BE2C (cell line): ENCODE measurements around the gene POU6F2.

Source experiments
- DNase-seq: peaks from one replicate; pipeline ENCODE4 v3.0.0-alpha.2; 2020
- H3K27me3 ChIP-seq: fragments of 250-450 bp; sonication (Bioruptor Pico); 2 replicates; pipeline ENCODE4 v1.5.1; 2020; ENCODE audit warnings: mild to moderate bottlenecking
- H3K36me3 ChIP-seq: fragments of 250-450 bp; sonication (Bioruptor Pico); 2 replicates; pipeline ENCODE4 v1.5.1; 2020; ENCODE audit warnings: mild to moderate bottlenecking
- H3K4me1 ChIP-seq: fragments of 250-450 bp; sonication (Bioruptor Pico); 2 replicates; pipeline ENCODE4 v1.5.1; 2020
- H3K4me3 ChIP-seq: 2 replicates; pipeline ENCODE4 v1.5.1; 2011; ENCODE audit warnings: low read depth, low read length
- H3K9me3 ChIP-seq: fragments of 250-450 bp; sonication (Bioruptor Pico); 2 replicates; pipeline ENCODE4 v1.5.1; 2020
- TF ChIP-seq, protein P1 (sequence below): IDR thresholded peaks from 2 replicates; pipeline ENCODE4 v1.5.1; 2012; ENCODE audit warnings: mild to moderate bottlenecking, low read depth, low read length

The POU6F2 gene

DNA sequence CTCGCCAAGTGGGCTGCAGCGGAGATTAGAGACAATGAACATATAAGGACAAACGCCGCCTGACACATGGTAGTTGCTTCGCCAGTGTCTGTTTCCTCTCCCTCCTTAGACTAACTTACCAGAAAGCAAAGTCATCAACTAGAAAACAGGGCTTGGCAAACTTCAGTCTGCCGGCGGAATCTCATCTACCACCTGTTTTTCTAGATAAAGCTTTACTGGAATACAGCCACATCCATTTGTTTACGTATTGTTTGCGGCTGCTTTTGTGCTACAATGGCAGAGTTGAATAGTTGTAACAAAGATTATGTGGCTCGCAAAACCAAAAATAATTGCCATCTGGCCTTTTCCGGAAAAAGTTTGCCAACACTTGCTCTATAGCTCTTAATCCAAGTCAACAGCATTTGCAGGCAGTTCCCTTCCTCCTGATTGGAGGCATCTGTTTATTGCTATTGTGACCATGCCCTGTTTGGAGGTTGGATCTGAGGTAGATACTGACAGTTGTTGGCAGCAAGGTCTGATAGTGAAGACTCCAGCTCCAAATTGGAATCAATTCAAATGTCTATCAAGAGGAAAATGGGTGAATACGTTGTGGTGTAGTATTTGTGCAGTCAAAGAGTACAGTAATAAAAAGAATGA is 260.6 kb downstream of the POU6F2 start:
- no peaks in the 10 kb centered on the region for H3K9me3 ChIP-seq
- H3K27me3 ChIP-seq = no peaks in the 10 kb centered on the region
- TF ChIP-seq, protein P1, sequence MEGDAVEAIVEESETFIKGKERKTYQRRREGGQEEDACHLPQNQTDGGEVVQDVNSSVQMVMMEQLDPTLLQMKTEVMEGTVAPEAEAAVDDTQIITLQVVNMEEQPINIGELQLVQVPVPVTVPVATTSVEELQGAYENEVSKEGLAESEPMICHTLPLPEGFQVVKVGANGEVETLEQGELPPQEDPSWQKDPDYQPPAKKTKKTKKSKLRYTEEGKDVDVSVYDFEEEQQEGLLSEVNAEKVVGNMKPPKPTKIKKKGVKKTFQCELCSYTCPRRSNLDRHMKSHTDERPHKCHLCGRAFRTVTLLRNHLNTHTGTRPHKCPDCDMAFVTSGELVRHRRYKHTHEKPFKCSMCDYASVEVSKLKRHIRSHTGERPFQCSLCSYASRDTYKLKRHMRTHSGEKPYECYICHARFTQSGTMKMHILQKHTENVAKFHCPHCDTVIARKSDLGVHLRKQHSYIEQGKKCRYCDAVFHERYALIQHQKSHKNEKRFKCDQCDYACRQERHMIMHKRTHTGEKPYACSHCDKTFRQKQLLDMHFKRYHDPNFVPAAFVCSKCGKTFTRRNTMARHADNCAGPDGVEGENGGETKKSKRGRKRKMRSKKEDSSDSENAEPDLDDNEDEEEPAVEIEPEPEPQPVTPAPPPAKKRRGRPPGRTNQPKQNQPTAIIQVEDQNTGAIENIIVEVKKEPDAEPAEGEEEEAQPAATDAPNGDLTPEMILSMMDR = no peak
- H3K36me3 ChIP-seq = no peaks in the 10 kb centered on the region
- H3K4me3 ChIP-seq = no peak overlapping the region
- H3K4me1 ChIP-seq = no peaks in the 10 kb centered on the region
- no peak for DNase-seq

DNA sequence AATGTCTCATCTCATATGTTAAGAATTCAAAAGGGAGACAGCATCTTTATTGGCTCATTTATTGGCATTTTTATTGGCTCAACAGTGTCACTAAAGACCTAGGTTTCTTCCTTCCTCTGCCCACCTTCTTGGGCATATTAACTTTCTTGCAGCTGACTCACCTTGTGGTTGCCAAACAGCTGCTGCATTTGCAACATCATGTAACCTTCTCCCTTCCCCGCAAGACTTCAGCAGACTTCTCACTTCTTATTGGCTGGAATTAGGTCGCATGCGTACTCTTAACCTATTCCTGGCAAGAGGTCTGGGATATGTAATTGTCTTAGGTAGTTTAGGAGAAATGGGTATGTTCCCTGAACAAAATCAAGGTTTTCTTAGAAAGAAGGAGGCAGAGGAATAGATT is 263.2 kb downstream of the POU6F2 start:
- TF ChIP-seq, protein P1 = no peak
- Histone ChIP-seq H3K9me3 (no peaks in the 10 kb centered on the region), H3K4me1 (no peaks in the 10 kb centered on the region), H3K4me3 (no peak overlapping the region), H3K27me3 (0 out of 2 replicates have a peak, but pooled peaks cover 4% of the 10 kb centered on the region), H3K36me3 (no peaks in the 10 kb centered on the region)
- no peak for DNase-seq

DNA sequence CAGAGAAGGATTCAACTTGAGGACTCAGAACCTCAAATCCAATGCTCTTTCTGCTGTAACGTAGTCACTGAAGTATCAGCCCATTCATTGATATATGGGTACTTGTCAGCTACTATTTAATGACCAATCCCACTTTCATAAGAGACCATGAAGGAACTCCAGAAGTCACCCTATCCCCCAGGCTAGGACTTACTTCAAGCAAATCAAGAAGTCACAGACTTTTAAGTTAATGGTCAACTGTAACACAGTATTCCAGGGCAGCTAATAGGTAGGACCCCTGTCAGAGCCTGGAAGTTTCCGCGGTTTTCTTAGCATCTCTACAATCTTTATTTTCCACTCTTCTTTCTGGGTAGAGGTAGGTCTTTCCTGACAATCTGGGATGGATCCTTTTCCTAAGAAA is 269.9 kb downstream of the POU6F2 start:
- Histone ChIP-seq H3K4me3 (no peak overlapping the region), H3K4me1 (no peaks in the 10 kb centered on the region)
- TF ChIP-seq, protein P1 = no peak

DNA sequence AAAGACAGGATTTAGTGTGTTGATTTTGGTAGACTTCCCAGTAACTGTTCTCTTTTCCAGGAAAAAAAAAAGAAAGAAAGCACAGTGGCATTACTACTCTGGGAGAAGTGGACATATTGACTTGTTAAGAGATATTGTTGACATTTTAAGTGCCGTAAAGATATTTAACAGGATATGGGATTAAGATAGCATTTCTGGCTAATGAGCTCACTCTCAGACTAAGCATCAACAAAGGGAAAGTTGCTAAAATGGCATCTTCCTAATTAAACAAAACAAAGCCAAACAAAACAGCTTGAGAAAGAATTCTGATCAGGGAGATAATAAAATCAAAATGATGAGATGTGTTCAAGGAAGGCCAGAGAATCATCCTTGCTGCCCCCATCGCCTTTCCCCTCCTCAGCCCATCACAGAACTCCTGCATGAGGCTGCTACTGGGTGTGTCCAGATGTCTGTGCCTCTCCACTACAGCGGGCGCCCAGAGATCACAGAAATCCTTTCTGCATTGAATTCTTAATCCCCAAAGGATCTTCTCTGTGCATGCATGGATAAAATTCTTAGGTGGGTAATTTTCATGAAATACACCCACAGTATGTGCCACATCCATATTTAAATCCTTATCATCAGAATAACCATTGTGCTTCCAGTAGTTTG is 270.5 kb downstream of the POU6F2 start:
- H3K36me3 ChIP-seq = no peaks in the 10 kb centered on the region
- 0 out of 2 replicates have a peak, but pooled peaks cover 4% of the 10 kb centered on the region for H3K27me3 ChIP-seq
- H3K9me3 ChIP-seq = no peaks in the 10 kb centered on the region; the same call in 1 of the 2 replicates
- H3K4me3 ChIP-seq = no peak overlapping the region
- no peak for DNase-seq
- TF ChIP-seq, protein P1 = no peak
- H3K4me1 ChIP-seq = no peaks in the 10 kb centered on the region

More for the DNA sequence above, 269.9 kb downstream of the POU6F2 start:
- DNase-seq = no peak
- no peaks in the 10 kb centered on the region; the same call in 1 of the 2 replicates for H3K9me3 ChIP-seq
- H3K36me3 ChIP-seq = no peaks in the 10 kb centered on the region
- 0 out of 2 replicates have a peak, but pooled peaks cover 4% of the 10 kb centered on the region for H3K27me3 ChIP-seq

DNA sequence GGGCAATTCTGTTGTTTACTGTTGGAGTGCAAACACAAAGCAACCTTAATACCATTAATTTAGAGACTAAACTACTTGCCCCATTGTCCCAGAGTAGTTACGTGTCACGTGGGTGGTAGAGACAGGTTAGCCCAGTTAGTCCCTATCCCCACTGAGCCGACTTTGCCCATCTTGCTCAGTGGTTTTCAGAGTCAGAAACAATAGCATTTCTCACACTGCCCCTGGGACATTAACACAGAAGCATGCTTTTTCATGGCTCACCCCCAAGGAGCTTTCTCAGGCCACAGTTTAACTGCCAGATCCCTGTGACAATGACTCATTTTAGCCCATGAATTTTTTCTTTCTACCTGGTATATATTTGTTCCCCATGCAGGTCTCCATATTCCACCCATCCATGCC is 271.0 kb downstream of the POU6F2 start:
- Histone ChIP-seq H3K27me3 (0 out of 2 replicates have a peak, but pooled peaks cover 4% of the 10 kb centered on the region), H3K4me3 (no peak overlapping the region), H3K4me1 (no peaks in the 10 kb centered on the region), H3K36me3 (no peaks in the 10 kb centered on the region), H3K9me3 (no peaks in the 10 kb centered on the region; the same call in 1 of the 2 replicates)
- TF ChIP-seq, protein P1 = no peak
- no peak for DNase-seq

DNA sequence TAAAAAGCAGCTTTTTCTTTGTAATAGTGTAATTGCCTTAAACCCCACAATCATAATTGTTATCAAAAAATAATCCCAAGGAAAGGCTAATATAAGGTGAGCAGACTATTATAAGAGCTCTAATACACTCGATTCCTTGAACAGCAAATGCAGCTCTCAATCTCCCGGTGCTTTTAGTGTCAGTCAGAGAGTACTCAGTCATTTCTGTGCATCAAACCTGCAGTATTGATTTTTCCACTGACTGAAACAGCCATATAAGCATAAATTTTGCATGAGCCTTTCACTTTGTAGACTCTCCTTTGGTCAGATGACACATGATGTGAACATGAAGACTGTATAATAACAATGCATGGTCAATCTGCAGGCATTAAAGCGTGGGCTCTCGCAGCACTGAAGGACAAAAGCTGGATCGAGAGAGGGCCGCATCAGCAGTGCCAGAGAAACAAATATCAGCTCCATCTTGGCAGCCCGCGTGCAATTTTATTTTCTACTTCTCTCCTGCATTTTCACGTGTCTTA is 272.0 kb downstream of the POU6F2 start:
- H3K4me3 ChIP-seq = no peak overlapping the region
- no peak for DNase-seq
- H3K4me1 ChIP-seq = no peaks in the 10 kb centered on the region
- H3K27me3 ChIP-seq = 0 out of 2 replicates have a peak, but pooled peaks cover 8% of the 10 kb centered on the region
- TF ChIP-seq, protein P1 = no peak
- no peaks in the 10 kb centered on the region; the same call in 1 of the 2 replicates for H3K9me3 ChIP-seq
- H3K36me3 ChIP-seq = no peaks in the 10 kb centered on the region
